Activated B cell treated with CpG ODN at 0.5 μM for 24 hours (primary cell): Measurements from ENCODE around the gene MAML2. TPM values are rescaled to one million over a fixed set of nuclear protein-coding genes. Genes with fewer than 3 reads are reported as not detected.

Experiments
- ATAC-seq: fragments of 200-7000 bp; cut with Tn5 transposase; one replicate; pipeline ENCODE4 v1.10.0; 2021; ENCODE audit warnings: low read depth, mild to moderate bottlenecking, moderate library complexity
- CTCF ChIA-PET: fragments of 350-600 bp; sonication (Branson Sonifier 250); formaldehyde crosslinking; loops from one replicate; lab custom pipeline; 2021; ENCODE audit warnings: antibody characterized with exemption; lab: Charles Lee
- POLR2A ChIA-PET: fragments of 350-600 bp; sonication (Branson Sonifier 250); formaldehyde crosslinking; loops from one replicate; lab custom pipeline; 2021; ENCODE audit warnings: antibody characterized with exemption; lab: Charles Lee
- DNase-seq: peaks from one replicate; pipeline ENCODE4 v3.0.0; 2022
- H3K27ac Mint-ChIP-seq: one replicate; pipeline ENCODE4 v1.8.0; 2020; ENCODE audit warnings: mixed read lengths
- H3K27me3 Mint-ChIP-seq: one replicate; pipeline ENCODE4 v1.8.0; 2021; ENCODE audit warnings: mixed read lengths
- H3K36me3 Mint-ChIP-seq: one replicate; pipeline ENCODE4 v1.8.0; 2021; ENCODE audit warnings: low read depth, mixed read lengths
- H3K4me1 Mint-ChIP-seq: one replicate; pipeline ENCODE4 v1.8.0; 2021; ENCODE audit warnings: mixed read lengths
- H3K4me3 Mint-ChIP-seq: one replicate; pipeline ENCODE4 v1.8.0; 2020; ENCODE audit warnings: mild to moderate bottlenecking, mixed read lengths
- H3K9me3 Mint-ChIP-seq: one replicate; pipeline ENCODE4 v1.8.0; 2020; ENCODE audit warnings: mixed read lengths
- CTCF ChIP-seq: fragments of 200-600 bp; IDR thresholded peaks from one replicate; pipeline ENCODE4 v1.8.0; 2022; ENCODE audit warnings: antibody characterized with exemption, mild to moderate bottlenecking
- intact Hi-C: fragments of 100-400 bp; cut with micrococcal nuclease; formaldehyde crosslinking; loops from one replicate; pipeline ENCODE4 v1.15.1; 2024
- total RNA-seq: library from RNA; stranded (reverse); gene quantifications from 2 replicates; pipeline ENCODE4 v1.2.3, GENCODE V29; 2022

MAML2 gene
- total RNA-seq, 1 donor from 2014 or later = 24.8 TPM

GRCh38 chr11:96309643-96310017 is 33.4 kb downstream of the MAML2 start:
- intact Hi-C loops = no loop called here
- no peak overlapping the region for H3K4me3 Mint-ChIP-seq

GRCh38 chr11:96309016-96309642 is 33.9 kb downstream of the MAML2 start:
- Mint-ChIP-seq H3K4me1 (peaks cover 48% of the 10 kb centered on the region), H3K27me3 (no peaks in the 10 kb centered on the region), H3K9me3 (no peaks in the 10 kb centered on the region), H3K36me3 (peaks cover 8% of the 10 kb centered on the region), H3K27ac (no peak overlapping the region), H3K4me3 (no peak overlapping the region)
- intact Hi-C loops = no loop called here
- ChIA-PET CTCF (interaction anchor here (1.0 kb wide), 1 partner anchor 34 kb away, joined by 4 read pairs; the partner anchor contains the start of gene MAML2), POLR2A (no interaction called here)
- ATAC-seq (no peak), DNase-seq (no peak)
- TF ChIP-seq CTCF = no peak

More at GRCh38 chr11:96309643-96310017, 33.4 kb downstream of the MAML2 start:
- Mint-ChIP-seq H3K4me1 (peaks cover 53% of the 10 kb centered on the region), H3K36me3 (peaks cover 11% of the 10 kb centered on the region), H3K27me3 (no peaks in the 10 kb centered on the region), H3K27ac (no peak overlapping the region), H3K9me3 (no peaks in the 10 kb centered on the region)
- ChIA-PET POLR2A (no interaction called here), CTCF (no interaction called here)
- no peak for TF ChIP-seq CTCF
- ATAC-seq (no peak), DNase-seq (no peak)

GRCh38 chr11:96307776-96308140 is 35.2 kb downstream of the MAML2 start:
- no peak for DNase-seq
- no peaks in the 10 kb centered on the region for H3K9me3 Mint-ChIP-seq
- ChIA-PET POLR2A (interaction anchor here (1.0 to 1.3 kb wide), 2 partner anchors 18 to 35 kb away, joined by 3 read pairs; partner anchors contain the start of gene MAML2), CTCF (no interaction called here)
- peaks cover 49% of the 10 kb centered on the region for H3K4me1 Mint-ChIP-seq
- no peak overlapping the region for H3K4me3 Mint-ChIP-seq
- intact Hi-C loops = loop anchor here (2.0 kb wide), 1 partner anchor 31 kb away; no protein-coding TSS in a partner anchor
- no peaks in the 10 kb centered on the region for H3K27me3 Mint-ChIP-seq
- no peak for ATAC-seq
- H3K27ac Mint-ChIP-seq = no peak overlapping the region
- TF ChIP-seq CTCF = no peak
- H3K36me3 Mint-ChIP-seq = peaks cover 8% of the 10 kb centered on the region

- POLR2A ChIA-PET = interaction anchor here (1.0 to 1.3 kb wide), 2 partner anchors 19 to 36 kb away, joined by 3 read pairs; partner anchors contain the start of gene MAML2
- H3K36me3 Mint-ChIP-seq = peaks cover 8% of the 10 kb centered on the region
- TF ChIP-seq CTCF = no peak
- peaks cover 56% of the 10 kb centered on the region for H3K4me1 Mint-ChIP-seq
- H3K9me3 Mint-ChIP-seq = no peaks in the 10 kb centered on the region
- no peaks in the 10 kb centered on the region for H3K27me3 Mint-ChIP-seq
- no peak overlapping the region for H3K4me3 Mint-ChIP-seq
- H3K27ac Mint-ChIP-seq = peak overlapping the region; percentile 2
- no peak for ATAC-seq
- intact Hi-C loops = loop anchor here (2.0 kb wide), 1 partner anchor 32 kb away; no protein-coding TSS in a partner anchor
- CTCF ChIA-PET = interaction anchor here (1.0 kb wide), 1 partner anchor 295 kb away, joined by 4 read pairs; no protein-coding TSS in a partner anchor
- no peak for DNase-seq
Measured at GRCh38 chr11:96306933-96307775, 35.8 kb downstream of the MAML2 start.

GRCh38 chr11:96306600-96306932 is 36.4 kb downstream of the MAML2 start:
- intact Hi-C loops = loop anchor here (2.0 kb wide), 1 partner anchor 32 kb away; no protein-coding TSS in a partner anchor
- no peaks in the 10 kb centered on the region for H3K27me3 Mint-ChIP-seq
- DNase-seq (no peak), ATAC-seq (no peak)
- peaks cover 55% of the 10 kb centered on the region for H3K4me1 Mint-ChIP-seq
- no peaks in the 10 kb centered on the region for H3K9me3 Mint-ChIP-seq
- peaks cover 7% of the 10 kb centered on the region for H3K36me3 Mint-ChIP-seq
- H3K4me3 Mint-ChIP-seq = no peak overlapping the region
- H3K27ac Mint-ChIP-seq = no peak overlapping the region
- POLR2A ChIA-PET = interaction anchor here (1.3 kb wide), 1 partner anchor 37 kb away, joined by 3 read pairs; the partner anchor contains the start of gene MAML2
- no peak for TF ChIP-seq CTCF
- CTCF ChIA-PET = interaction anchor here (1.0 kb wide), 1 partner anchor 295 kb away, joined by 4 read pairs; no protein-coding TSS in a partner anchor
